HG03460 (cell line): ENCODE measurements around the gene SIRPG.
"Not testable (repeated sequence)": the region's sequence is repeated elsewhere in the genome, so short reads cannot be mapped to it uniquely, and the experiment has no call there.

Experiments used
- ATAC-seq: cut with Tn5 transposase; IDR thresholded peaks from one replicate; pipeline ENCODE4 v1.9.1; 2021; ENCODE audit not compliant: unreplicated experiment

Gene SIRPG

GRCh38 chr20:1608678-1609347 lies 48.8 kb downstream of the SIRPG start:
- ATAC-seq: not testable (repeated sequence)

GRCh38 chr20:1600736-1601135 lies 56.8 kb downstream of the SIRPG start:
- no peak for ATAC-seq

GRCh38 chr20:1595333-1595732 lies 62.2 kb downstream of the SIRPG start:
- no peak for ATAC-seq

GRCh38 chr20:1588533-1589460 lies 68.8 kb downstream of the SIRPG start:
- no peak for ATAC-seq

- ATAC-seq: no peak
These were observed 69.6 kb downstream of the SIRPG start for GRCh38 chr20:1587781-1588532.

- no peak for ATAC-seq
These were observed 78.1 kb downstream of the SIRPG start for GRCh38 chr20:1579488-1579887.
